GM12864 (cell line): ENCODE data around the gene WT1.

Experiments
- DNase-seq: peaks from one replicate; pipeline ENCODE4 v3.0.0-alpha.2; 2011; ENCODE audit warnings: low read depth
- H3K4me3 ChIP-seq: 2 replicates; pipeline ENCODE4 v1.5.1; 2011; ENCODE audit warnings: mild to moderate bottlenecking, low read depth, low read length, control low read depth
- CTCF ChIP-seq: IDR thresholded peaks from 2 replicates; pipeline ENCODE4 v1.5.1; 2011; ENCODE audit warnings: low read depth, mild to moderate bottlenecking, moderate library complexity, low read length, control low read depth, inconsistent platforms; ENCODE audit errors: missing control alignments

The WT1 gene

DNA sequence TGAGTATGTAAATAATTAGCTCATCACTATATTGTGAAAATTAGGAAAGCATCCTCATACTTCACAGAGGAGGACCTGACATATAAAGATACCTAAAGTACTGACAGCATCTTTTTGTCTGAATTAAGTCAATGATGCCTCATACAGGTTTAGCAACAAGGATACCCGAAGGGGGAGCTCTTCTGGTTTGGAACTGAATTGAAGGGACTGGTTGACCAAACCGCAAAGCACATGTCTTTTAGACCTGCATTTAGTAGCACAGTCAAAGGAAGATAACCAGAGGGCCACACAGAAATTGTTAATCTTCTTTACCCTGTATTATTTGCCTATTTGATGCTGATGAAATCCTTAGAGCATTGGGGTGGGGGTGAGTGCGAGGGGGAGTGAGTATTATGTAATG is 12.9 kb upstream of the WT1 start:
- no peak for DNase-seq
- peak; percentile 25 for TF ChIP-seq CTCF
- H3K4me3 ChIP-seq: no peak overlapping the region

GRCh38 chr11:32447252-32447651 is 11.9 kb upstream of the WT1 start:
- TF ChIP-seq CTCF: no peak
- no peak for DNase-seq
- no peak overlapping the region for H3K4me3 ChIP-seq

GRCh38 chr11:32446227-32446626 is 10.9 kb upstream of the WT1 start:
- H3K4me3 ChIP-seq: no peak overlapping the region
- DNase-seq: no peak
- TF ChIP-seq CTCF: no peak

- no peak for DNase-seq
- no peak overlapping the region for H3K4me3 ChIP-seq
- TF ChIP-seq CTCF: no peak
Measured at GRCh38 chr11:32444186-32444585, 8.8 kb upstream of the WT1 start.

- no peak for TF ChIP-seq CTCF
- H3K4me3 ChIP-seq: no peak overlapping the region
- no peak for DNase-seq
Measured at GRCh38 chr11:32440916-32441315, 5.6 kb upstream of the WT1 start.

GRCh38 chr11:32440312-32440908 is 5.1 kb upstream of the WT1 start:
- no peak for TF ChIP-seq CTCF
- no peak for DNase-seq
- no peak overlapping the region for H3K4me3 ChIP-seq

DNA sequence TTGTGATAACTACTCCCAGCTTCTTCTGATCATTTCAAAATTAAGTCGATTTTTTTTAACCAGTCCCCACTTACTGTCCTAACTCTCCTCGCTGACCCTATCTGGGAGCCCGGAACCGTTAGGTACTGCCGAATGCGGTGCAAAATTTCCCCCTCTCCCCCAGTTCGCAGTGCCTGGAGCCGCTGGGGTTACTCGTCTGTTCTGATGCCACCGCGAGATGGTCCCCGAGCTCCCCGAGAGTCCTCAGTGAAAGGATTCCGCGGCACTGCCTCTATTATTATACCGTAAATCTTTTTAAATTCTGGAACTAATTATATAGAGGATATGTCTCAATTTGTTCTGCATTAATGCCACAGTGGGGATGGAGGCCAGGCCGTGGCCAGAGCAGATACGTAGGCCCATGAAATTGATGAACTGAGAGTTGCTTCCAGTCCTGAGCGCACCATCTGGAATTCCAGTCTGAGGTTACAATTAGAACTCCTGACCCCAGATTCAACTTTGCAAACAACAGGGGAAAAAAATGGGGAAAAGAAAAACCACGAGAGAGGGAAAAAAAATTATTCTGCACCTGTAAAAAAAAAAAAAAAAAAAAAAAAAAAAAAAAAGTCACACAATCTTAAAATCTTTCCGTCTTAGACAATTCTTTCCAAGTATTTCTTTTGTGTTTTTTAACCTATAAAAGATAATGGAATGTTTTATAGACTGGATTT is 4.3 kb upstream of the WT1 start:
- TF ChIP-seq CTCF: no peak
- DNase-seq: no peak
- no peak overlapping the region for H3K4me3 ChIP-seq
